NCI-H1694 treated with DMSO at 0.1 percent for 48 hours (cell line): ENCODE data around the gene COMT.

Source experiments
- DNase-seq: peaks from one replicate; lab custom pipeline; 2025; lab: John Stamatoyannopoulos, UW

The COMT gene

GRCh38 chr22:19958083-19959042 is 16.8 kb downstream of the COMT start:
- DNase-seq, result no peak

GRCh38 chr22:19959043-19959586 is 17.5 kb downstream of the COMT start:
- no peak for DNase-seq

GRCh38 chr22:19959587-19960490 is 18.3 kb downstream of the COMT start:
- no peak for DNase-seq

GRCh38 chr22:19960491-19961200 is 19.1 kb downstream of the COMT start:
- DNase-seq, result no peak

GRCh38 chr22:19961201-19961580 is 19.6 kb downstream of the COMT start:
- DNase-seq, result no peak

GRCh38 chr22:19961868-19962245 is 20.3 kb downstream of the COMT start:
- DNase-seq, result no peak

- peak; percentile 75 for DNase-seq
Measured at GRCh38 chr22:19962246-19962908, 20.8 kb downstream of the COMT start.

GRCh38 chr22:19962909-19963806 is 21.6 kb downstream of the COMT start:
- DNase-seq, result no peak

- no peak for DNase-seq
Measured at GRCh38 chr22:19963863-19964642, 22.5 kb downstream of the COMT start.

- DNase-seq, result no peak
Measured at GRCh38 chr22:19964701-19965386, 23.3 kb downstream of the COMT start.

- DNase-seq, result no peak
Measured at GRCh38 chr22:19965771-19966709, 24.5 kb downstream of the COMT start.

GRCh38 chr22:19966908-19967750 is 25.6 kb downstream of the COMT start:
- no peak for DNase-seq

- DNase-seq, result no peak
Measured at GRCh38 chr22:19967850-19968449, 26.4 kb downstream of the COMT start.

GRCh38 chr22:19968450-19968891 is 26.9 kb downstream of the COMT start:
- no peak for DNase-seq

GRCh38 chr22:19969141-19969928 is 27.8 kb downstream of the COMT start:
- DNase-seq, result no peak
